H1 (cell line): ENCODE measurements around the gene GRM8. TPM values are rescaled to one million over a fixed set of nuclear protein-coding genes. Genes with fewer than 3 reads are reported as not detected.
A peak's percentile ranks its signal among the peaks of the same experiment; 100 is the strongest.

Experiments
- CTCF ChIA-PET: fragments of 300-600 bp; sonication (Branson Sonifier 250); formaldehyde crosslinking; loops from one replicate; lab custom pipeline; 2021; ENCODE audit not compliant: partially characterized antibody; lab: Charles Lee
- POLR2A ChIA-PET: fragments of 300-600 bp; sonication (Branson Sonifier 250); formaldehyde crosslinking; loops from one replicate; lab custom pipeline; 2021; ENCODE audit warnings: inconsistent platforms; ENCODE audit not compliant: partially characterized antibody; lab: Charles Lee
- DNase-seq, 2 experiments: peaks; one replicate each; pipeline versions ENCODE4 v3.0.0 to v3.0.0-alpha.2; 2010 to 2022; ENCODE audit warnings: low spot score in 2 of 2, low read depth in 1 of 2, mixed read lengths in 1 of 2
- FAIRE-seq: peaks from 2 replicates; lab custom pipeline; 2011; peaks lifted over from hg19 to GRCh38; lab: Jason Lieb, UNC
- H2AFZ ChIP-seq: 2 replicates; pipeline ENCODE4 v1.8.1; 2012; ENCODE audit warnings: low read length, inconsistent platforms
- H2AK5ac ChIP-seq: 2 replicates; pipeline ENCODE4 v1.6.1; 2013; ENCODE audit warnings: low read depth, low read length
- H2BK120ac ChIP-seq: replicated peaks from 2 replicates; pipeline ENCODE3; 2013; ENCODE audit warnings: low read depth, low read length, inconsistent platforms
- H2BK12ac ChIP-seq: 2 replicates; pipeline ENCODE4 v1.6.1; 2013; ENCODE audit warnings: low read depth, low read length
- H2BK15ac ChIP-seq: 2 replicates; pipeline ENCODE4 v1.6.1; 2013; ENCODE audit warnings: low read length
- H2BK20ac ChIP-seq: 2 replicates; pipeline ENCODE4 v1.6.1; 2013; ENCODE audit warnings: low read length
- H2BK5ac ChIP-seq: 2 replicates; pipeline ENCODE4 v1.6.1; 2013; ENCODE audit warnings: low read depth, low read length
- H3K14ac ChIP-seq: 2 replicates; pipeline ENCODE4 v1.6.1; 2013; ENCODE audit warnings: inconsistent platforms; ENCODE audit not compliant: insufficient read length
- H3K18ac ChIP-seq: 2 replicates; pipeline ENCODE4 v1.6.1; 2013; ENCODE audit warnings: low read length; ENCODE audit errors: extremely low read depth
- H3K23ac ChIP-seq: 2 replicates; pipeline ENCODE4 v1.6.1; 2013; ENCODE audit warnings: inconsistent platforms; ENCODE audit not compliant: insufficient read length
- H3K23me2 ChIP-seq: 2 replicates; pipeline ENCODE4 v1.6.1; 2013; ENCODE audit warnings: low read depth, low read length
- H3K27ac ChIP-seq: 2 replicates; pipeline ENCODE4 v1.6.1; 2011; ENCODE audit warnings: low read depth, low read length, inconsistent platforms
- H3K27me3 ChIP-seq, 4 experiments: replicated peaks in 1 of 4; 1 replicate in 1 of 4; 2 replicates in 3 of 4; pipeline versions ENCODE4 v1.6.1 to v1.8.1; 2011 to 2013; ENCODE audit warnings: low read length in 3 of 4, mild to moderate bottlenecking in 3 of 4, inconsistent platforms in 2 of 4, mixed read lengths in 2 of 4, moderate library complexity in 1 of 4; ENCODE audit not compliant: control insufficient read depth in 3 of 4, insufficient read depth in 3 of 4; ENCODE audit errors: extremely low read depth in 1 of 4
- H3K36me3 ChIP-seq, 4 experiments: 2 replicates each; pipeline versions ENCODE4 v1.6.1 to v1.8.1; 2011 to 2013; ENCODE audit warnings: mild to moderate bottlenecking in 4 of 4, low read length in 3 of 4, moderate library complexity in 2 of 4, control low read depth in 1 of 4, inconsistent platforms in 1 of 4; ENCODE audit not compliant: insufficient read depth in 4 of 4, control insufficient read depth in 2 of 4
- H3K4ac ChIP-seq: replicated peaks from 2 replicates; pipeline ENCODE3; 2013; ENCODE audit warnings: low read length, low read depth, mixed read lengths, inconsistent platforms; ENCODE audit not compliant: insufficient read length
- H3K4me1 ChIP-seq, 4 experiments: replicated peaks in 1 of 4; 1 replicate in 1 of 4; 2 replicates in 3 of 4; pipeline versions ENCODE4 v1.6.1 to v1.8.1; 2011 to 2013; ENCODE audit warnings: low read length in 3 of 4, inconsistent platforms in 2 of 4, mixed read lengths in 1 of 4; ENCODE audit not compliant: insufficient read depth in 4 of 4, control insufficient read depth in 3 of 4
- H3K4me2 ChIP-seq, 2 experiments: 2 replicates each; pipeline versions ENCODE4 v1.6.1 to v1.8.1; 2011 to 2013; ENCODE audit warnings: low read depth in 2 of 2, low read length in 2 of 2, control low read depth in 1 of 2, inconsistent platforms in 1 of 2, mild to moderate bottlenecking in 1 of 2; ENCODE audit not compliant: insufficient read depth in 1 of 2
- H3K4me3 ChIP-seq, 4 experiments: fragments of 200-600, 300-600 bp in 1 of 4; sonication (generic), shearing (Covaris generic), sonication (Bioruptor Twin) in 1 of 4; 2 replicates each; pipeline versions ENCODE4 v1.5.1 to v1.8.1; 2011 to 2016; ENCODE audit warnings: low read length in 4 of 4, low read depth in 3 of 4, control low read depth in 2 of 4, inconsistent platforms in 2 of 4, mild to moderate bottlenecking in 2 of 4, mixed read lengths in 1 of 4, moderate library complexity in 1 of 4; ENCODE audit not compliant: insufficient read depth in 2 of 4; ENCODE audit errors: extremely low read depth in 1 of 4
- H3K56ac ChIP-seq: replicated peaks from 2 replicates; pipeline ENCODE3; 2013; ENCODE audit warnings: low read depth, mild to moderate bottlenecking, mixed read lengths, low read length, inconsistent platforms; ENCODE audit not compliant: insufficient read length
- H3K79me1 ChIP-seq: 2 replicates; pipeline ENCODE4 v1.6.1; 2013; ENCODE audit warnings: low read depth, low read length, control low read depth
- H3K79me2 ChIP-seq, 2 experiments: 2 replicates each; pipeline versions ENCODE4 v1.6.1 to v1.8.1; 2012 to 2013; ENCODE audit warnings: low read length in 2 of 2, mild to moderate bottlenecking in 2 of 2, inconsistent platforms in 1 of 2; ENCODE audit not compliant: insufficient read depth in 2 of 2, control insufficient read depth in 1 of 2
- H3K9ac ChIP-seq, 4 experiments: replicated peaks in 1 of 4; 1 replicate in 1 of 4; 2 replicates in 3 of 4; pipeline versions ENCODE4 v1.6.1 to v1.8.1; 2011 to 2013; ENCODE audit warnings: low read depth in 3 of 4, low read length in 3 of 4, control low read depth in 2 of 4, mild to moderate bottlenecking in 2 of 4, moderate library complexity in 2 of 4, inconsistent platforms in 1 of 4; ENCODE audit errors: extremely low read depth in 1 of 4
- H3K9me3 ChIP-seq, 2 experiments: 2 replicates each; pipeline versions ENCODE4 v1.6.1 to v1.8.1; 2012 to 2013; ENCODE audit warnings: mild to moderate bottlenecking in 2 of 2, moderate library complexity in 2 of 2, control low read depth in 1 of 2, inconsistent platforms in 1 of 2, low read depth in 1 of 2, low read length in 1 of 2, mixed read lengths in 1 of 2; ENCODE audit not compliant: insufficient read depth in 2 of 2
- H4K20me1 ChIP-seq, 2 experiments: replicated peaks in 1 of 2; 2 replicates each; pipeline versions ENCODE3 to v1.8.1; 2011 to 2013; ENCODE audit warnings: inconsistent platforms in 2 of 2, low read length in 2 of 2, mild to moderate bottlenecking in 1 of 2; ENCODE audit not compliant: insufficient read depth in 2 of 2, control insufficient read depth in 1 of 2
- H4K5ac ChIP-seq: 2 replicates; pipeline ENCODE4 v1.6.1; 2013; ENCODE audit warnings: low read length, low read depth, mixed read lengths, inconsistent platforms; ENCODE audit not compliant: insufficient read length
- H4K8ac ChIP-seq: 2 replicates; pipeline ENCODE4 v1.8.0; 2013; ENCODE audit warnings: mild to moderate bottlenecking, moderate library complexity, low read length, inconsistent platforms; ENCODE audit not compliant: insufficient read depth; ENCODE audit errors: extremely low read depth
- H4K91ac ChIP-seq: replicated peaks from 2 replicates; pipeline ENCODE3; 2013; ENCODE audit warnings: low read length, mixed read lengths, inconsistent platforms; ENCODE audit not compliant: insufficient read length
- BACH1 ChIP-seq: IDR thresholded peaks from 2 replicates; pipeline ENCODE4 v1.6.1; 2012; ENCODE audit warnings: low read length, improper control_type of control experiment
- GABPA ChIP-seq: IDR thresholded peaks from 2 replicates; pipeline ENCODE4 v1.6.1; 2011; ENCODE audit warnings: mild to moderate bottlenecking, low read length, moderate library complexity, borderline replicate concordance; ENCODE audit not compliant: insufficient read depth
- HDAC2 ChIP-seq, 2 experiments: fragments of 300-600 bp in 1 of 2; sonication (generic) in 1 of 2; IDR thresholded peaks; 2 replicates each; pipeline ENCODE4 v1.6.1; 2011 to 2012; ENCODE audit warnings: low read depth in 2 of 2, low read length in 2 of 2, mild to moderate bottlenecking in 2 of 2, moderate library complexity in 2 of 2, borderline replicate concordance in 1 of 2, inconsistent platforms in 1 of 2
- KDM5A ChIP-seq: fragments of 200-600 bp; IDR thresholded peaks from 2 replicates; pipeline ENCODE4 v1.7.1; 2012; ENCODE audit warnings: mild to moderate bottlenecking, low read length, inconsistent platforms, mixed read lengths
- NANOG ChIP-seq: IDR thresholded peaks from 2 replicates; pipeline ENCODE4 v1.6.1; 2011; ENCODE audit warnings: low read length, low read depth, mild to moderate bottlenecking, inconsistent platforms; ENCODE audit not compliant: insufficient read depth, poor library complexity, severe bottlenecking
- POU5F1 ChIP-seq: IDR thresholded peaks from 2 replicates; pipeline ENCODE4 v1.6.1; 2011; ENCODE audit warnings: low read depth, mild to moderate bottlenecking, low read length, moderate library complexity
- RAD21 ChIP-seq, 2 experiments: IDR thresholded peaks in 1 of 2; conservative IDR thresholded peaks in 1 of 2; 2 replicates each; pipeline ENCODE4 v1.6.1; 2011; ENCODE audit warnings: low read depth in 2 of 2, low read length in 2 of 2, improper control_type of control experiment in 1 of 2, inconsistent platforms in 1 of 2, mild to moderate bottlenecking in 1 of 2, moderate library complexity in 1 of 2
- SP1 ChIP-seq: IDR thresholded peaks from 2 replicates; pipeline ENCODE4 v1.6.1; 2011; ENCODE audit warnings: low read depth, low read length
- TBP ChIP-seq: IDR thresholded peaks from 2 replicates; pipeline ENCODE4 v1.6.1; 2011; ENCODE audit warnings: low read depth, low read length, improper control_type of control experiment
- ZNF274 ChIP-seq: IDR thresholded peaks from 2 replicates; pipeline ENCODE4 v1.7.0; 2012; ENCODE audit warnings: low read length, borderline replicate concordance; ENCODE audit errors: extremely low read depth
- WGBS, 2 experiments: shearing (Covaris generic) in 1 of 2; methylation state at CpG; one replicate each; pipeline versions ENCODE4 v1.1.6 to v1.1.7; 2013 to 2015; ENCODE audit warnings: low lambda C conversion rate in 2 of 2, mixed read lengths in 2 of 2, inconsistent platforms in 1 of 2, low coverage in 1 of 2, missing lambda C conversion rate in 1 of 2; ENCODE audit not compliant: insufficient replicate concordance in 2 of 2, insufficient coverage in 1 of 2, insufficient read length in 1 of 2; ENCODE audit errors: extremely low coverage in 1 of 2, missing lambda C conversion rate in 1 of 2; 5-methylcytosine and 5-hydroxymethylcytosine counted together
- polyA plus RNA-seq, 7 experiments: library from polyadenylated mRNA; depleted of rRNA in 3 of 7; stranded (reverse) in 5 of 7; unstranded in 2 of 7; fragments of >200 nt in 5 of 7; fragments of 200-250 nt in 2 of 7; gene quantifications; 1 replicate in 5 of 7; 2 replicates in 1 of 7; 4 replicates in 1 of 7; pipeline versions ENCODE4 v1.2.1 to v1.2.3, GENCODE V29; 2011 to 2013; ENCODE audit warnings: missing spikeins in 2 of 7, mixed read lengths in 2 of 7
- total RNA-seq: library from RNA; stranded (reverse); fragmentation: NEBNext Ultra II Directional; extraction: Animal tissue kit (Norgen Biotek cat#: 25700); gene quantifications from 2 replicates; pipeline ENCODE4 v1.2.1, GENCODE V29; 2021
- TF ChIP-seq, protein P1 (sequence below): IDR thresholded peaks from 2 replicates; pipeline ENCODE4 v1.6.1; 2011; ENCODE audit warnings: low read depth, mild to moderate bottlenecking, low read length; ENCODE audit not compliant: insufficient read depth
- TF ChIP-seq, protein P2 (sequence below): IDR thresholded peaks from 2 replicates; pipeline ENCODE4 v1.6.1; 2012; ENCODE audit warnings: inconsistent platforms

The GRM8 gene
- total and polyA plus RNA-seq, 2 of the 8 experiments (the other 6 are each of a cell fraction or from before 2014, with no cell fraction given) = 2.6 to 2.8 TPM

DNA sequence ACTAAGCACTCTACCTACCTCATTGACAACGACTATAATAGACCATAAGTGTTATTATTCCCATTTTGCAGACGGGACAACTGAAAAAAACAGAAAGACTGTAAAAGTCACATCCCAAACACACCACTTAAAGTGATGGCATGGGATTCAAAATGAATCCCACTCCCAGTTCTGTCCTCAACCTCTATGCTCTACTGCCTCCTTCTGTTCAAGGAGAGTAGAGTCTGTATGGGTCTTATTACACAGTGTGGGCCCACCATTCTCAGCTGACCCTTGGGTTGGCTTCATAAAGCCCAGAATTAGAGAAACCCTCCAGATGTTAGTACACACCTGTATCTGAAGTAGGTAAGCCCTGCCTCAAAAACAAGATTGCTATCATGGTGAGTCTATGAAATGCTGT is 102.2 kb downstream of the GRM8 start:
- no peaks in the 10 kb centered on the region for H3K36me3 ChIP-seq
- 84% methylated on average over 2 of the region's 2 CpGs; no CpG with 5 or more reads in 1 of the 2 experiments for WGBS, 2 experiments
- no peaks in the 10 kb centered on the region for H3K9me3 ChIP-seq
- H2AK5ac ChIP-seq = no peak overlapping the region
- no peak overlapping the region for H3K18ac ChIP-seq
- H2AFZ ChIP-seq = no peak overlapping the region
- H3K79me2 ChIP-seq = no peaks in the 10 kb centered on the region
- no peak overlapping the region for H4K8ac ChIP-seq
- H3K9ac ChIP-seq = no peak overlapping the region
- no peak overlapping the region for H3K4me2 ChIP-seq
- FAIRE-seq = peak; percentile 24
- no peak overlapping the region for H3K4ac ChIP-seq
- H3K4me1 ChIP-seq = no peaks in the 10 kb centered on the region
- H3K4me3 ChIP-seq = no peak overlapping the region
- H3K56ac ChIP-seq = no peak overlapping the region
- no peaks in the 10 kb centered on the region for H3K79me1 ChIP-seq
- no peaks in the 10 kb centered on the region for H3K27me3 ChIP-seq
- no peak overlapping the region for H3K27ac ChIP-seq
- no peak overlapping the region for H4K91ac ChIP-seq
- no peaks in the 10 kb centered on the region for H3K23me2 ChIP-seq
- no peak overlapping the region for H2BK12ac ChIP-seq
- H4K5ac ChIP-seq = no peak overlapping the region
- no peak overlapping the region for H3K14ac ChIP-seq
- no peak overlapping the region for H2BK5ac ChIP-seq
- CTCF ChIA-PET = interaction anchor here (0.5 to 1.2 kb wide), 9 partner anchors 8 to 364 kb away, joined by 3 to 9 read pairs (median 4); no protein-coding TSS in a partner anchor
- POLR2A ChIA-PET = no interaction called here
- H4K20me1 ChIP-seq = no peaks in the 10 kb centered on the region
- H2BK120ac ChIP-seq = no peak overlapping the region
- DNase-seq = no peak
- no peak overlapping the region for H2BK20ac ChIP-seq
- no peak overlapping the region for H2BK15ac ChIP-seq
- no peak overlapping the region for H3K23ac ChIP-seq
- no peak for TF ChIP-seq NANOG
- no peak for TF ChIP-seq TBP
- TF ChIP-seq KDM5A = no peak
- no peak for TF ChIP-seq BACH1
- TF ChIP-seq GABPA = no peak
- TF ChIP-seq, protein P1, sequence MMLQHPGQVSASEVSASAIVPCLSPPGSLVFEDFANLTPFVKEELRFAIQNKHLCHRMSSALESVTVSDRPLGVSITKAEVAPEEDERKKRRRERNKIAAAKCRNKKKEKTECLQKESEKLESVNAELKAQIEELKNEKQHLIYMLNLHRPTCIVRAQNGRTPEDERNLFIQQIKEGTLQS = no peak
- no peak for TF ChIP-seq SP1
- TF ChIP-seq, protein P2, sequence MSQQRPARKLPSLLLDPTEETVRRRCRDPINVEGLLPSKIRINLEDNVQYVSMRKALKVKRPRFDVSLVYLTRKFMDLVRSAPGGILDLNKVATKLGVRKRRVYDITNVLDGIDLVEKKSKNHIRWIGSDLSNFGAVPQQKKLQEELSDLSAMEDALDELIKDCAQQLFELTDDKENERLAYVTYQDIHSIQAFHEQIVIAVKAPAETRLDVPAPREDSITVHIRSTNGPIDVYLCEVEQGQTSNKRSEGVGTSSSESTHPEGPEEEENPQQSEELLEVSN = no peak
- no peak for TF ChIP-seq POU5F1
- TF ChIP-seq RAD21 (IDR thresholded peaks at IDR 0.05 in 1 of 2, conservative IDR thresholded peaks at IDR 0.05 in 1 of 2; ENCODE audit: low read depth in 2 of 2, low read length in 2 of 2) = peak; percentile 79 to 89
- no peak for TF ChIP-seq HDAC2 (IDR thresholded peaks at IDR 0.05; ENCODE audit: borderline replicate concordance in 1 of 2, low read depth in 2 of 2, low read length in 2 of 2)
- TF ChIP-seq ZNF274 = no peak
